A673 (cell line): ENCODE results near the gene NEGR1. TPM values are rescaled to one million over a fixed set of nuclear protein-coding genes. Genes with fewer than 3 reads are reported as not detected.

Experiments
- BruUV-seq: library from RNA; stranded (reverse); fragments of 400-500 nt; replicated peaks from 2 replicates; lab custom pipeline; 2021; lab: Mats Ljungman, UMichigan
- CTCF ChIA-PET: fragments of 300-600 bp; sonication (Branson Sonifier 250); formaldehyde crosslinking; loops from one replicate; lab custom pipeline; 2022; ENCODE audit warnings: antibody characterized with exemption; lab: Charles Lee
- POLR2A ChIA-PET: fragments of 300-600 bp; sonication (Branson Sonifier 250); formaldehyde crosslinking; loops from one replicate; lab custom pipeline; 2022; ENCODE audit warnings: antibody characterized with exemption; ENCODE audit not compliant: low non-redundant PET; lab: Charles Lee
- DNase-seq: peaks from one replicate; pipeline ENCODE4 v3.0.0-alpha.2; 2015; ENCODE audit warnings: low spot score
- H3K27ac ChIP-seq: fragments of 200-600 bp; sonication (generic); 2 replicates; pipeline ENCODE4 v1.5.1; 2016; ENCODE audit warnings: mixed run types, low read depth, mild to moderate bottlenecking, mixed read lengths, antibody characterized with exemption, low read length; ENCODE audit not compliant: poor library complexity, severe bottlenecking
- H3K27me3 ChIP-seq: fragments of 200-600 bp; sonication (generic); replicated peaks from 2 replicates; pipeline ENCODE4 v1.6.1; 2017; ENCODE audit warnings: mixed run types, low read depth, mild to moderate bottlenecking, mixed read lengths, antibody characterized with exemption, low read length; ENCODE audit not compliant: insufficient read depth, poor library complexity
- H3K36me3 ChIP-seq: fragments of 200-600 bp; sonication (generic); 2 replicates; pipeline ENCODE4 v1.6.1; 2016; ENCODE audit warnings: mixed run types, mild to moderate bottlenecking, mixed read lengths, antibody characterized with exemption, low read length; ENCODE audit not compliant: insufficient read depth, poor library complexity, severe bottlenecking
- H3K4me1 ChIP-seq: fragments of 200-600 bp; sonication (generic); 2 replicates; pipeline ENCODE4 v1.6.1; 2017; ENCODE audit warnings: mixed run types, mild to moderate bottlenecking, mixed read lengths, antibody characterized with exemption, low read length; ENCODE audit not compliant: insufficient read depth, poor library complexity, severe bottlenecking
- H3K4me3 ChIP-seq: fragments of 200-600 bp; sonication (generic); 2 replicates; pipeline ENCODE4 v1.5.1; 2016; ENCODE audit warnings: low read depth, mixed run types, mild to moderate bottlenecking, mixed read lengths, low read length; ENCODE audit not compliant: poor library complexity, severe bottlenecking
- H3K9me3 ChIP-seq: fragments of 200-600 bp; sonication (generic); 2 replicates; pipeline ENCODE4 v1.6.1; 2016; ENCODE audit warnings: mixed run types, low read depth, mild to moderate bottlenecking, mixed read lengths, antibody characterized with exemption, low read length; ENCODE audit not compliant: poor library complexity, severe bottlenecking
- CTCF ChIP-seq: fragments of 300-800, 200-600 bp; sonication (generic); conservative IDR thresholded peaks from 2 replicates; pipeline ENCODE4 v1.5.1; 2017; ENCODE audit warnings: low read depth, mild to moderate bottlenecking, antibody characterized with exemption, low read length, moderate library complexity, mixed read lengths
- EZH2 ChIP-seq: fragments of 200-600 bp; sonication (generic); IDR thresholded peaks from 2 replicates; pipeline ENCODE4 v1.6.1; 2017; ENCODE audit warnings: borderline replicate concordance, low read depth, mild to moderate bottlenecking, mixed read lengths, antibody characterized with exemption, low read length; ENCODE audit not compliant: poor library complexity, severe bottlenecking
- intact Hi-C: fragments of 100-400 bp; cut with micrococcal nuclease; formaldehyde crosslinking; loops from one replicate; pipeline ENCODE4 v1.10.0; 2022; ENCODE audit not compliant: unreplicated experiment
- total RNA-seq: library from RNA; stranded (reverse); gene quantifications from 2 replicates; pipeline ENCODE4 v1.2.3, GENCODE V29; 2021

NEGR1 gene
- total RNA-seq, 1 experiment from 2014 or later, result 7.6 TPM

GRCh38 chr1:71522721-71523120, 759.6 kb downstream of the NEGR1 start:
- BruUV-seq, result no TSS peak
- DNase-seq, result no peak
- ChIA-PET POLR2A (no interaction called here), CTCF (no interaction called here)
- intact Hi-C loops, result loop anchor here (5.0 kb wide), 1 partner anchor 425 kb away; no protein-coding TSS in a partner anchor
- Histone ChIP-seq H3K9me3 (no peaks in the 10 kb centered on the region), H3K27ac (no peak overlapping the region), H3K27me3 (no peaks in the 10 kb centered on the region), H3K4me1 (no peaks in the 10 kb centered on the region), H3K36me3 (no peaks in the 10 kb centered on the region), H3K4me3 (no peak overlapping the region)
- no peak for TF ChIP-seq EZH2
- TF ChIP-seq CTCF, result no peak

DNA sequence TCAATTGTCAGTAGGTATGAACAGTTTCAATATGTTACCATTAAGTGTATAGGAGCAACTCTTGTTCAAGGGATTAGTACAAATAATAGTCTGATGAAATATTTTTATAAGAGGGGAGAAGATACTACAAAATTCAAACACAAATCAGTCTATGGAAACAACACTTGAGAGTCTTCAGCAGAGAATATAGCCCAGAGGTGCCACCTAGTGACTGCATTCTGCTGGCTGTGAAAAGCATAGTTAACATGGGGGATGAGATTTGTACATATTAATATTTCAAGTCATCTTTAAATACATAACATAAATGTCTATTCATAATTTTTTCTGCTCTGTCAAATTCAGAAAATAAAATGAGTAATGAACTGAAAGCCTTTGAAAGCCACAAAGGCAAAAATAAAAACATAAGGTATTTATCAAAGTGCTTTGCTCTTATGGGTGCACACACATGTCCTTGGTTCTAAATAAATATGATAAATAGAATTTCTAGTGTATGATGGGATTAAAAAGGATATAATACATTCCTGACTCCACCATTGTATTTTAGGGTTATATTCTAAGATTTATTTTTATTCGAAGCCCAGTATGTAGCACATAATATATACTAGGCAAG, 760.6 kb downstream of the NEGR1 start:
- H3K27me3 ChIP-seq, result no peaks in the 10 kb centered on the region
- POLR2A ChIA-PET, result no interaction called here
- peak; percentile 66 for DNase-seq
- intact Hi-C loops, result loop anchor here (2.0 to 5.0 kb wide), 2 partner anchors 325 to 424 kb away; no protein-coding TSS in a partner anchor
- no peaks in the 10 kb centered on the region for H3K4me1 ChIP-seq
- TF ChIP-seq EZH2, result no peak
- TF ChIP-seq CTCF, result peak; percentile 90
- H3K9me3 ChIP-seq, result no peaks in the 10 kb centered on the region
- no peak overlapping the region for H3K27ac ChIP-seq
- CTCF ChIA-PET, result no interaction called here
- no peak overlapping the region for H3K4me3 ChIP-seq
- no peaks in the 10 kb centered on the region for H3K36me3 ChIP-seq
- no TSS peak for BruUV-seq

DNA sequence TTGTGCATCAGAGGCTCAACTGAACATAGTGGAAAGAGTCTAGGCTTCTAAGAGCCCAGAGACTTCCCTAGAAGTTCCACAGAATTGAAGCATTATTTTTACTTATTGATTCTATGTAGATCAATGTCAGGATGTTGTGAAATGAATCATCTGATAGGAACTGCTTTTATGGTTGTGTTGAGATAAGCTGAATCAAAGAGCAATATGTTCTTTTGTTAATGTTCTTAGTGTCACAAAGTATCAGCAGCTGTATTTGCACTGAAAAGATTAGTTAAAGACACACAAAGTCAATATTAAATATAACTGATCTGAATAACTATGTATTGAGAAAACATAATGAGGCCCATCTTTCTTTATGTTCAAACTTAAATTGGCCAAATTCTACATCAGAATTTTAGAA, 770.8 kb downstream of the NEGR1 start:
- H3K27me3 ChIP-seq, result no peaks in the 10 kb centered on the region
- H3K9me3 ChIP-seq, result no peaks in the 10 kb centered on the region
- no TSS peak for BruUV-seq
- DNase-seq, result no peak
- H3K4me3 ChIP-seq, result no peak overlapping the region
- no peak overlapping the region for H3K27ac ChIP-seq
- ChIA-PET POLR2A (no interaction called here), CTCF (no interaction called here)
- intact Hi-C loops, result no loop called here
- H3K4me1 ChIP-seq, result no peaks in the 10 kb centered on the region
- H3K36me3 ChIP-seq, result no peaks in the 10 kb centered on the region
- no peak for TF ChIP-seq EZH2
- TF ChIP-seq CTCF, result no peak
